AG09309 (cell line): Measurements from ENCODE around the gene NFIX.

Experiments used
- DNase-seq: peaks from one replicate; pipeline ENCODE4 v3.0.0-alpha.2; 2010; ENCODE audit warnings: low read depth
- H3K4me3 ChIP-seq: 2 replicates; pipeline ENCODE4 v1.5.1; 2011; ENCODE audit warnings: mild to moderate bottlenecking, low read depth, low read length, moderate library complexity; ENCODE audit not compliant: control insufficient read depth
- CTCF ChIP-seq: IDR thresholded peaks from 2 replicates; pipeline ENCODE4 v1.5.1; 2011; ENCODE audit warnings: mild to moderate bottlenecking, low read depth, low read length, inconsistent platforms; ENCODE audit not compliant: insufficient read depth, control insufficient read depth; ENCODE audit errors: missing control alignments

NFIX gene

GRCh38 chr19:12965812-12966135, 29.5 kb upstream of the NFIX start:
- no peak for TF ChIP-seq CTCF
- DNase-seq, result no peak
- no peak overlapping the region for H3K4me3 ChIP-seq

- DNase-seq, result no peak
- no peak for TF ChIP-seq CTCF
- H3K4me3 ChIP-seq, result no peak overlapping the region
These were observed 27.4 kb upstream of the NFIX start for GRCh38 chr19:12967907-12968306.

- no peak within 1 kb of the TSS for H3K4me3 ChIP-seq
- no peak for TF ChIP-seq CTCF
- no peak for DNase-seq
These were observed 25.8 kb upstream of the NFIX start, which contains the start of gene DAND5 for GRCh38 chr19:12969292-12969988. TSS of gene DAND5 (plus strand) at chr19:12969576. CDS start at chr19:12969661, 85 bp downstream.

- TF ChIP-seq CTCF, result no peak
- H3K4me3 ChIP-seq, result no peak overlapping the region
- no peak for DNase-seq
These were observed 25.0 kb upstream of the NFIX start for GRCh38 chr19:12970070-12970820.

GRCh38 chr19:12973236-12973635, 22.0 kb upstream of the NFIX start:
- DNase-seq, result no peak
- H3K4me3 ChIP-seq, result no peak overlapping the region
- no peak for TF ChIP-seq CTCF

- DNase-seq, result no peak
- no peak overlapping the region for H3K4me3 ChIP-seq
- no peak for TF ChIP-seq CTCF
These were observed 20.7 kb upstream of the NFIX start for GRCh38 chr19:12974301-12975220.
